GM18861 (cell line): ENCODE measurements around the gene DOCK1.

Experiments used
- ATAC-seq: cut with Tn5 transposase; IDR thresholded peaks from one replicate; pipeline ENCODE4 v1.9.1; 2021; ENCODE audit not compliant: unreplicated experiment

The DOCK1 gene

DNA sequence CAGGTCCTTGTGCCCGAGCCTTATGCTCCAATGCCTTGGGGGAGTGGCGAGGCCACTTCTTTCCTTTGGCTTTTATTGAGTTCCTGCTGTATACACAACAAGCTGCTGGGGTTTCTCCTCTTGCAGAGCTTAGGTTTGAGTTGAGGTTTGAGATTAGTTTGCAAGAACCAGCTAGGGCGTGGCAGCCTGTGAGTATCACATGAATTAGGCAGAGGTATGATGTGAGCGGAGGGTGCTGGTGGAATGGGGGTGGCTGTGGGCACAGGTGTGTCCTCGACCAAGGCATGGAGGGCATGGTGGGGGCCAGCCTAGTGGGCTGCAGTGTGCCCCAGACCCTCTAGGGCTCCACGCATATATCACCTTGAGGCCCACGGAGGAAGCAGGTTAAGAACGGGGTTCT, 123.3 kb downstream of the DOCK1 start:
- ATAC-seq: no peak

GRCh38 chr10:127029061-127029460, 123.8 kb downstream of the DOCK1 start:
- no peak for ATAC-seq

DNA sequence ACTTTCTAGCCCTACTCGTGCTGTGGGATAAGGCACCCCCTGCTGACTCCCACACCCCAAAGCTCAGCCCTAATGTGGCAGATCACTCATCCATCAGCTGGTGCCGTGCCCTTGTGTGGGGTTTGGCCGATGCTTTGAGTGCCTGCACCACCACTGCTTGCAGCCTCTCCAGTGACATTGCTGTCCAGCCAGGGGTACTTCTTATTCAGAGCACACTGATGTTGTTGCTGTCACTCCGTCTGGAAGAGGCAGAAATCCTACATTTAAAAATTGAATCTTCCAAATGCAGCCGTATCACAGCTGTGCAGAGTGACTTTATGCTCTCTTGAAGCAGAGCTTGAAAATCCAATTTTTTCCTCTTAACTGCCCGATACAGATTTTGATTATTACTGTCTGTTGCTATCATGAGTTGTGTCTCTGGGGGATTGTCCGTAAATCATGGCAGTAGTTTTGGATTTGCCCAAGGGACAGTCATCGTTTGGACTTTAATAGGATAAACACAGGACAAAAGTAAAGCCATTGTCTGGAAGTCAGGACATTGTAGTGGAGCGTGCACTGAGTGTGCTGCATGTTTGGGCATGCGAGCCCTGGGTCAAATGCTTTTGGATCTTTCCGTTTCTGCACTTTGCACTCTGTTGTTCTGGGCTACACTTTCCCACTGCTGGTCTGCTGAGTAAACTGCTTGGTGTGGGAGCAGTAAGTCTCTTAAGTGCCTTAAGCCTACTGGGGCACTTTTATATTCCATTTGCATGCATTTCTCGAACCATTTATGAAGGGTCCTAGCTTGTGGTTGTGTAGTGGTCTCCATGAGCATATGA, 128.2 kb downstream of the DOCK1 start:
- ATAC-seq: no peak

- ATAC-seq: no peak
Observed at GRCh38 chr10:127034034-127034633, 128.9 kb downstream of the DOCK1 start.

DNA sequence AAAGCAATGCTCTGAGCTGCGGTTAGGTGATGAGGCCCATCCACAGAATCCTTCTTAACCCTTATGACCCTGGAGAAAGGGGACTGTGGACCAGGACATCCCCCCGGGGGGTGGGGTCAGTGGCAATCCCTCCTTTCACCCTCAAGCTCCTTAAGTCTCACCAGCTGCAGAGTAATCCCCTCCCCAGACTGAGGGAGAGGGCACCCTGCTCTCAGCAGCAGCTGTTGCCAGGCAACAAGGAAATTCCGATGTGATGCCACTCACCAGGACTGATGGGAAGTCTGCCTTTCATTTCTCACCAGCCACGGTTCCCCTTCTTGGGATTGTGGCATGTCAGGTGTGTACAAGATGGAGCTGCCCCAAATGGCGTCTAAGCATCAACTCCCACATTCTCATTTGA, 129.6 kb downstream of the DOCK1 start:
- no peak for ATAC-seq

DNA sequence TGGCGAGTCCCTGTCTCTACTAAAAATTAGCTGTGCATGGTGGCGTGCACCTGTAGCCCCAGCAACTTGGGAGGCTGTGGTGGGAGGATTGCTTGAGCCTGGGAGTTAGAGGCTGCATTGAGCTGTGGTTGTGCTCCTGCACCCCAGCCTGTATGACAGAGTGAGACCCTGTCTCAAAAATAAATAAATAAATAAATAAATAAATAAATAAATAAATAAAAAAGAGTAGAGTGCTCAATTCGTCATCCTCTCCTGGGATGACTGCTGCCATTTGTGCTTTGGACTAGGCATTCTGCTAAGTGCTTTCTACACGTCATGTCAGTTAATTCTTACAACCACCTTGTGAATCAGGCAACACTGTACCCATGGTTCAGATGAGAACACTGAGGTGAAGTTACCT, 130.6 kb downstream of the DOCK1 start:
- ATAC-seq: no peak

GRCh38 chr10:127036987-127037386, 131.8 kb downstream of the DOCK1 start:
- ATAC-seq: no peak

DNA sequence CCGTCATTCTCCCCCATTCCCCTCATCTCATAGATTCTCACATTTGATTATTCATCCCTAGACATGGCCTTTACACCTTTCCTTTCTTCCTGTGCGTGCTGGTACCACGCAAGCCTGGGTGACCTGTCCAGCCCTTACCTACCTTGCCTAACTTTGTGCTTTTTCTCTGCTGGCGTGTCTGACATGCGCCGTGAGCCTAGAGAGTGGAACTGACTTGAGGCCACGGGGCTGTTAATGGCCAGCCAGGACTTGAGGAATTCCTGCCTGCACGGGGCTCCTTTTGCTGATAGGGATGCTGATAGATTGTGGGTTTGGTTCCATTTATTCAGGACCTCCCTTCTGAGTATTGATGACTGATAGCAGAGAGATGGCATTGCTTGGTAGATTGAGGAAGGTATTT, 134.2 kb downstream of the DOCK1 start:
- no peak for ATAC-seq

- ATAC-seq: no peak
Observed at GRCh38 chr10:127040756-127041155, 135.5 kb downstream of the DOCK1 start.

- ATAC-seq: no peak
Observed at GRCh38 chr10:127041552-127041951, 136.3 kb downstream of the DOCK1 start.

GRCh38 chr10:127043301-127043700, 138.1 kb downstream of the DOCK1 start:
- no peak for ATAC-seq

GRCh38 chr10:127044186-127044585, 139.0 kb downstream of the DOCK1 start:
- no peak for ATAC-seq

DNA sequence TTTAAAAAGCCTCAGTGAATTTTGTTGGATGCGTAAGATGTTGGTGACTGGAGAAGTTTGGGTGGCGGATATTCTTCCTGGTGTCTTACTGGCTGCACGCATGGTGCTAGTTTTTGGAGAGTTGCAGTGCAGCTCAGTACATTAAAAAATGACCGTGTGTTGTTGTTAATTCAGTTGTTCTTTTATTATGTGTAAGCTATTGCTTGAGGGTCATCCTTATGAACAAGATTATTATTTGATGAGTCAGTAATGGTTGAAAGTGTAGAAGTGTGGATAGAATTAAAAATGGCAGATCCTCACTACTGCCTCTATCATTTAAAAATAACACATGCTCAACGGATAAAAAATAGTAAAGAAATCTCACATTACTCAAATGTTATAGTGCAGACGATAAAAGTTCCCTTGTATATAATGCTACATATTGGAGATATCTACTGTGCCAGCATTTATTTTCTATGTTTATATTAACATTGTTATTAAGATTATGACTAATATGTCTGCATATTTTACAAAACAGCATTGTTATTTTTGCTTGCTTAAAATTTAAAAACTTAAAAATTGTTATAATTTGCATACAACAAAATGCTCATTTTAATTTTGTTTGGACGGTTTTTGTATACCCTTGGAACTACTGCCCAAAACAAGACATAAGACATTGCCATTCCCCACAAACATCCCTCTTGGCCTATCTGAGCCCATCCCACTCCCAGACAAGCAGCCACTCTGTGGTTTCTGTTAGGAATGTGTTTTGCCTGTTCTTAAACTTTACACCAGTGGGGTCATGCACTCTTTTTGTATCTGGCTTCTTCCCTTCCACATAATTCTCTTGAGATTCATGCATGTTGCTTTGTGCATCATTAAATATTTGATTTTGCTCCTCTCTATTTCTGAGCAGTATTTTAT, 142.0 kb downstream of the DOCK1 start:
- no peak for ATAC-seq

DNA sequence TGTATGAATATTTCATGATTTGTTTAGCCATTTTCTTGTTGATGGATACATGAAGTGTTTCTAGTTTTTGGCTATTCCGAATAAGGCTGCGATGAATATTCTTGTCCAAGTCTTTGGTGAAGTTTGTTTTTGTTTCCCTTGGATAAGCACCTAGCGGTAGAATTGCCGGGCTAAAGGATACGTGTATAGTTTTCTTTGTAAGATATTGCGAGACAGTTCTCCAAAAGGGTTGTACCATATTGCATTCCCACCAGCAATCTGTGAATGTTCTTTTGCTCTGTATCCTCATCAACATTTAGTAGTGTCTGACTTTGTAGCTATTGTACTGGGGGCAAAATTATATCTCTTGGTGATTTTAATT, 142.6 kb downstream of the DOCK1 start:
- no peak for ATAC-seq

GRCh38 chr10:127048630-127049029, 143.4 kb downstream of the DOCK1 start:
- no peak for ATAC-seq

- ATAC-seq: no peak
Observed at GRCh38 chr10:127052001-127052400, 146.8 kb downstream of the DOCK1 start.

GRCh38 chr10:127055263-127055662, 150.0 kb downstream of the DOCK1 start:
- no peak for ATAC-seq

DNA sequence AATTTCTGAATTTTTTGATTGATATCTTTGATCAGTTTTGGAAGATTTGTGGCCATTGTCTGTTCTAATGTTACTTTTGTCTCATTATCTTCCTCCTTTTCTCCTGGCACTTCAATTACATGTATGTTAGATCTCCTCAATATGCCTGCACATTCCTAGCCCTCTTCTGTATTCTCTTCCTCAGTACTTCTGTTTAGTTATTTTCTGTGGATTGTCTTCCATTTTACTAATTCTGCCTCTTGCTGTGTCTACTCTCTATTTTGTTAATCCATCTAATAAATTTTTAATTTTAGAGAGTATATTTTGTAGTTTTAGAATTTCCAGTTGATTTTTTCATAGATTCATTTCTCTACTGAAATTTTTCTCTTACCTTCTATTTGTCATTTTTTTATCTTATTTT, 154.1 kb downstream of the DOCK1 start:
- no peak for ATAC-seq

DNA sequence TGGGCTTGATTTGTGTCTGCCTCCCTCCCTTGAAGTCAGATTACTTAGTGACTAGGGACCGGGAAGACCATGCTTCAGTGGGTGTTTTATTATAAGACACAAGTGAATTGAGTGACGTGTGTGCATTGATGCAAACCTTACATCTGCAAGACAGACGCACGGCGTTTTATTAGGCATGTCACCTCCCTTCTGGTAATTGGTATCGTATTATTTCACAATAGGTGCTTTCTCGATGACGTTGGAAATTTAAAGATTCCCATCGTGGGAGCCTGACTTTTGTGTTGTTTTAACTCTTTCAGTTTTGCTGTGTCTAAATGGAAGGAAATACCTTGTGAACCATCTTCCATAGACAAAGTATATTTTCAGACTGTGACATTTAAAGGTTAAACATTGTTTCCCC, 158.5 kb downstream of the DOCK1 start:
- ATAC-seq: no peak

- ATAC-seq: no peak
Observed at GRCh38 chr10:127064474-127064873, 159.2 kb downstream of the DOCK1 start.

GRCh38 chr10:127067542-127068194, 162.4 kb downstream of the DOCK1 start:
- no peak for ATAC-seq
